Measurements from ENCODE around the gene ATG4A. TPM values are rescaled to one million over a fixed set of nuclear protein-coding genes. Genes with fewer than 3 reads are reported as not detected.

Gene ATG4A
- total RNA-seq, 1 donor from 2014 or later, result 4.2 TPM

DNA sequence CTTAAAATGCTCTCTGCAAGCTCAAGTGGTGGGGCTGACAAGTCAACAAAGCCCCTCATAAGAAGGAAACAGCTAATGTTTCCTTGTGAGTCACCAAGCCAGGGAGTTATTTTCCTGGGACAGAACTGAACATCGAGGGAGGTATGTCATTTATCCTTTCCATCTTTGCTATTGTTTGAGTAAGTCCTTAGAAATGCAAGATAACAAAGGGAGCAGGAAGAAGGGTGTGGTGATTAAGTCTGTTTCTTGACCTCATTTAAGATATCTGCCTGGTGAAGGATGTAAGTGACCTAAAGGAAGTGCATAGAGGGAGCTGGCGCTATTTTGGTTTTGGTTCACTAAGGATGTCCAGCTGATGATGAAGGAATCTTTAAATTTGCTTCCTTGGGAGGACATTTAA, 39.9 kb downstream of the ATG4A start:
- no peak for DNase-seq (ENCODE audit: low read depth)
- TF ChIP-seq, protein P1, sequence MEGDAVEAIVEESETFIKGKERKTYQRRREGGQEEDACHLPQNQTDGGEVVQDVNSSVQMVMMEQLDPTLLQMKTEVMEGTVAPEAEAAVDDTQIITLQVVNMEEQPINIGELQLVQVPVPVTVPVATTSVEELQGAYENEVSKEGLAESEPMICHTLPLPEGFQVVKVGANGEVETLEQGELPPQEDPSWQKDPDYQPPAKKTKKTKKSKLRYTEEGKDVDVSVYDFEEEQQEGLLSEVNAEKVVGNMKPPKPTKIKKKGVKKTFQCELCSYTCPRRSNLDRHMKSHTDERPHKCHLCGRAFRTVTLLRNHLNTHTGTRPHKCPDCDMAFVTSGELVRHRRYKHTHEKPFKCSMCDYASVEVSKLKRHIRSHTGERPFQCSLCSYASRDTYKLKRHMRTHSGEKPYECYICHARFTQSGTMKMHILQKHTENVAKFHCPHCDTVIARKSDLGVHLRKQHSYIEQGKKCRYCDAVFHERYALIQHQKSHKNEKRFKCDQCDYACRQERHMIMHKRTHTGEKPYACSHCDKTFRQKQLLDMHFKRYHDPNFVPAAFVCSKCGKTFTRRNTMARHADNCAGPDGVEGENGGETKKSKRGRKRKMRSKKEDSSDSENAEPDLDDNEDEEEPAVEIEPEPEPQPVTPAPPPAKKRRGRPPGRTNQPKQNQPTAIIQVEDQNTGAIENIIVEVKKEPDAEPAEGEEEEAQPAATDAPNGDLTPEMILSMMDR (conservative IDR thresholded peaks at IDR 0.05; ENCODE audit: low read depth, low read length), result no peak
- no peak overlapping the region for H3K4me3 ChIP-seq (ENCODE audit: low read depth, low read length)

DNA sequence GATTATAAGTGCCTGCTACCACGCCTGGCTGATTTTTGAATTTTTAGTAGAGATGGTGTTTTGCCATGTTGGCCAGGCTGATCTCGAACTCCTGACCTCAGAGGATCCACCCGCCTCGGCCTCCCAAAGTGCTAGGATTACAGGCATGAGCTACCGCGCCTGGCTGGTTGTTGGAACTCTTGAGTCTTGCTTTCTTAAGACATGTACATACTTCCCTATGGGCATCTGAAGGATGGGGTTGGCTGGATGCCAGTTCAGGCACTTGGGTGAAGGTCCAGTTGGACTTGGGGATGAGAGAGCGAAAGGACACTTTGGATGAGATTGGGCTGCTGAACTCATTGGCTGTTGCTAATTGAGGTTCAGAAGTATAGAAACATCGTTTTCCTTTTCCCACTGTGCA, 40.5 kb downstream of the ATG4A start:
- DNase-seq (ENCODE audit: low read depth), result no peak
- TF ChIP-seq, protein P1 (conservative IDR thresholded peaks at IDR 0.05; ENCODE audit: low read depth, low read length), result no peak
- H3K4me3 ChIP-seq (ENCODE audit: low read depth, low read length), result no peak overlapping the region

DNA sequence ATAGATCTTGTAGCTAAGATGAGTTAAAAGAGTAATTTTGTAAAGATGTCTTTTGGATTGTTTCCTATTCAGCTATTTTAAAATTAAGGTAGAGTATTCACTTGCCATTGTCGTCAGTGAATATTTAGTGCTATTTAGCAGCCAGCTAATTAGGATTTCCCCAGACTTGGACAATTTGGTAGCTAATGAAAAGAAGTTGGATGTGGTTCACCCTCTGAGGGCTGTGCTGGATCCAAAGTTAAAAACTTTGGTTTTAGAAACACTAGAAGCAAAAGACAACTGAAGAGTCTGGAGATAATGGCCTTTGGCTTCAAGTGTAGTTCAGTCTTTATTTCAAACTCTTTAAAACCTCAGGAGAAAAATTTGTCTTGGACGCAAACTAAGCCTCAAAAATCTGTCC, 41.3 kb downstream of the ATG4A start:
- TF ChIP-seq, protein P1 (conservative IDR thresholded peaks at IDR 0.05; ENCODE audit: low read depth, low read length), result no peak
- DNase-seq (ENCODE audit: low read depth), result no peak

DNA sequence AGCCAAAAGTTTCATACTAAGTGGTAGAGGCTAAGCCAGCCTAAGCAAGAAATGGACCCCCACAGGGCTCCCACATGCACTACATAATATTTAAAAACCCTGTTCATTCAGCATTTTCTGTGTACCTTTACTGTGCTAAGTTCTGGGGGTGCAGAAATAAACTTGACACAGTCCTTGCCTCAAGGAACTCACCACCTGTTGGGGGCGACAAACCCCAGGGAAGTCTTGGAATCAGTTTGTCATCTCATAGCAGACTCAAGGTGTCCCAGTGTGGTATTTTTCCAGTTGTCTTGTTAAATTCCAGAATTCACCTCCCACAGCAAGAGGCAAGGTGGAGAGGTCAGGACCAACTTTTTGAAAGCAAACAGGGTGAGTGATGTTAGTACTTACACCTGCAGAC, 43.1 kb downstream of the ATG4A start:
- H3K4me3 ChIP-seq (ENCODE audit: low read depth, low read length), result no peak overlapping the region
- no peak for DNase-seq (ENCODE audit: low read depth)
- TF ChIP-seq, protein P1 (conservative IDR thresholded peaks at IDR 0.05; ENCODE audit: low read depth, low read length), result peak; percentile 12

More for the DNA sequence above, 41.3 kb downstream of the ATG4A start:
- H3K4me3 ChIP-seq (ENCODE audit: low read depth, low read length), result no peak overlapping the region

DNA sequence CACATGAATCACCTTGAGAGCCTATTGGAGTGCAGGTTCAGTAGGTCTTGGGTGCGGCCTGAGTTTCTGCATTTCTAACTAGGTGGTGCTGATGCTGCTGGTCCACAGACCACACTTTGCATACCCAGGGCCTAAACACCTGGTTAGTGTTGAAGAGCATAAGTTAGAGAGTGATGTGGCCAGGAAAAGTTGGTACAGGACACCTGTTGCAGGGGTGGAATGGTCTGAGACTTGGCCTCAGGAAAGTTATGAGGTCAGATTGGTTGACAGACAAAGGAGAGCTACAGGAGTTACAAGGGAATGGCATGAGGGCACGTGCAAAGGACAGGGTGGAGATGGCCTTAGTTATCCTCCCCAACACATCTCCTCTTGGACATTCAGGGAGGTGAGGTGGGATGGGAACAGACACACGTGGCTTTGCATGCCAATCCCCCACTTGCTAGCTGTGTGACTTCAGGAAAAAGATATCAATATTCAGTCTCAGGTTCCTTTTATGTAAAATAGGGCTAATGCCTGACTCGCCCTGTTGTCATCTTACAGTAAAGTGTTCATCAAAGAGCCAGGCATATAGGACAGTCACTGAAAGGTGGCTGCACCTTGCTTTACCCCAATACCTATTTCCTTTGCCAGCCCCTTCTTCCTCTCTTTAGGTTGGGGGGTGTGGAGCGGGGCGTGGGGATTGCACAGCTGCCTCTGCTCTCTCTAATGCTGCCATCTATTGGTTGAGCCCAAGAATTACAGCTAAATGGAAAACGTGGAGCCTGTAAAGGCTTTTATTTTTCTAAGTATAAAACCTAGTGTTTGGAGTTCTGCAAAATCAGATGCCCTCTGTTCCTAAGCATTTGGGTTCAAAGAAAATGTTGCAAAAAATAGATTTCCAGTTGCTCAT, 47.5 kb downstream of the ATG4A start:
- no peak overlapping the region for H3K4me3 ChIP-seq (ENCODE audit: low read depth, low read length)
- TF ChIP-seq, protein P1 (conservative IDR thresholded peaks at IDR 0.05; ENCODE audit: low read depth, low read length), result peak; percentile 58
- no peak for DNase-seq (ENCODE audit: low read depth)

DNA sequence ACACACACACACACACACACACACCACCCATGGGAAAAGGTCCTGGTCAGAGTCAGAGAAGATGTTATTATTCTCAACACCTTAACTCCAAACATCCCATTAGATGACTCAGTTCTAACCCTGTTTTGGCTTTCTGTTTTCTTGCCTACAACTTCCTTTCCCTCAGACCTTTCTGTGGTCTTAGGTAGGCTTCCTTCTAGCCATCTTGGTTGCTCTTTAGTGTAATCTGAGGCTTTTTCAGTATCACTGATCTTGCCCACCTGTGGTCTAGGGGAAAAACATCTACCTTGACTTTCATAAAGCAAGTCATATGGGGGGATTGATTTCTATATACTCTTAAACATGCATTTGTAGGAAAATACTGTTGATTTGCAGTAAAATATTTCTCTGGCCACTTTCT, 56.9 kb downstream of the ATG4A start:
- no peak for DNase-seq (ENCODE audit: low read depth)
- TF ChIP-seq, protein P1 (conservative IDR thresholded peaks at IDR 0.05; ENCODE audit: low read depth, low read length), result no peak
- H3K4me3 ChIP-seq (ENCODE audit: low read depth, low read length), result no peak overlapping the region

DNA sequence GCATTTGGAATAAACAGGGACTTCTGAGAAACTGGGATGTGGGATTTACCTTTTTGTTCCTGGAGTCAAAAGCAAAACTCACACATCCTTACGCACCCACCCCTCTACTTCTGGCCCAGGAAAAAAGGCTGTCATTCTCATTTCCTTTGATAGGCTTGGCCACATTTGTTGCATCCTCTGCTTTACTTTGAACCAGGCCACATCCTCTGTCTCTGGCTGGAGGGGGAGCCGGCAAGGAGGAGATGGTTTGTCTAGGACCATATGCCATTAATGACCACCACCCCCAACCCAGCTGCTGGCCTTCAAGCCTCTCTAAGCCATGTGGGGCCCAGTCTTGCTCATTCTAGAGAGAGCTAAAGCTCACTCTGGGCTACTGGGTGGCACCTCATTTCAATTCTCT, 64.5 kb downstream of the ATG4A start:
- H3K4me3 ChIP-seq (ENCODE audit: low read depth, low read length), result no peak overlapping the region
- no peak for DNase-seq (ENCODE audit: low read depth)
- TF ChIP-seq, protein P1 (conservative IDR thresholded peaks at IDR 0.05; ENCODE audit: low read depth, low read length), result no peak
